ENCODE data around the gene ABCD1. TPM values are rescaled to one million over a fixed set of nuclear protein-coding genes. Genes with fewer than 3 reads are reported as not detected.
"Not testable (repeated sequence)": the region's sequence is repeated elsewhere in the genome, so short reads cannot be mapped to it uniquely, and the experiment has no call there.

Gene ABCD1
- total RNA-seq, 1 experiment from 2014 or later: 86.6 TPM

- intact Hi-C loops (cut with micrococcal nuclease; ENCODE audit: unreplicated experiment) (no loop called here), in situ Hi-C loops (cut with HindIII; ENCODE audit: low pct_unique_long_range_greater_than_20kb, low sequenced_read_pairs) (no loop called here)
- no peaks in the 10 kb centered on the region for H3K27me3 ChIP-seq (ENCODE audit: control insufficient read depth, insufficient read depth, low read length)
- TF ChIP-seq SIN3A (IDR thresholded peaks at IDR 0.05; ENCODE audit: borderline replicate concordance, insufficient read depth, low read depth, low read length) (no peak), REST (IDR thresholded peaks at IDR 0.05; ENCODE audit: insufficient read depth in 1 of 2, low read depth in 2 of 2, low read length in 1 of 2) (no peak), POLR2AphosphoS5 (IDR thresholded peaks at IDR 0.05; ENCODE audit: low read depth, low read length) (no peak), TCF7L2 (IDR thresholded peaks at IDR 0.05; ENCODE audit: low read depth, low read length) (no peak)
- 0 out of 2 replicates have a peak, but pooled peaks cover 3% of the 10 kb centered on the region for H3K9me3 ChIP-seq (ENCODE audit: control insufficient read depth, insufficient read depth, low read depth, low read length)
- no peaks in the 10 kb centered on the region for H3K36me3 ChIP-seq (ENCODE audit: control insufficient read depth, insufficient read depth, low read length)
- ATAC-seq (no peak), DNase-seq (ENCODE audit: low read depth, low spot score) (no peak)
- BruUV-seq (replicated peaks): no TSS peak
- CTCF ChIA-PET: no interaction called here
- H3K27ac ChIP-seq (ENCODE audit: low read length): no peak overlapping the region; the same call in 1 of the 2 replicates
- POLR2A ChIA-PET: interaction anchor here (0.7 kb wide), 2 partner anchors 16 to 247 kb away, joined by 3 to 4 read pairs; no protein-coding TSS in a partner anchor
- H3K4me3 ChIP-seq (ENCODE audit: low read depth in 2 of 2, low read length in 2 of 2): no peak overlapping the region
- peaks cover 14% of the 10 kb centered on the region for H3K4me1 ChIP-seq (ENCODE audit: control insufficient read depth, insufficient read depth, low read length)
These were observed 4.4 kb downstream of the ABCD1 start for GRCh38 chrX:153728951-153729631.

DNA sequence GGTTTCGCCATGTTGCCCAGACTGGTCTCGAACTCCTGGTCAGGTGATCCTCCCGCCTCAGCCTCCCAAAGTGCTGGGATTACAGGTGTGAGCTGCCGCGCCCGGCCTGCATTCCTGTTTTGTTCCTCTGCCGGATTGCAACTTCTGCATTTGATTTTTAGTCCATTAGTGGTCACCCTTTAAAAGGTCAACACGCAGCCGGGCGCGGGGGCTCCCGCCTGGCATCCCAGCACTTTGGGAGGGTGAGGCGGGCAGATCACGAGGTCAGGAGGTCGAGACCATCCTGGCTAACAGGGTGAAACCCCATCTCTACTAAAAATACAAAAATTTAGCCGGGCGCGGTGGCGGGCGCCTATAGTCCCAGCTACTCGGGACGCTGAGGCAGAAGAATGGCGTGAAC lies 5.5 kb downstream of the ABCD1 start:
- H3K4me1 ChIP-seq (ENCODE audit: control insufficient read depth, insufficient read depth, low read length): peaks cover 14% of the 10 kb centered on the region
- intact Hi-C loops (cut with micrococcal nuclease; ENCODE audit: unreplicated experiment); H3K36me3 ChIP-seq (ENCODE audit: control insufficient read depth, insufficient read depth, low read length); H3K27me3 ChIP-seq (ENCODE audit: control insufficient read depth, insufficient read depth, low read length); CTCF ChIA-PET; in situ Hi-C loops (cut with HindIII; ENCODE audit: low pct_unique_long_range_greater_than_20kb, low sequenced_read_pairs); ATAC-seq; H3K27ac ChIP-seq (ENCODE audit: low read length); H3K9me3 ChIP-seq (ENCODE audit: control insufficient read depth, insufficient read depth, low read depth, low read length); DNase-seq (ENCODE audit: low read depth, low spot score); BruUV-seq (replicated peaks); POLR2A ChIA-PET; H3K4me3 ChIP-seq (ENCODE audit: low read depth in 2 of 2, low read length in 2 of 2): not testable (repeated sequence)

DNA sequence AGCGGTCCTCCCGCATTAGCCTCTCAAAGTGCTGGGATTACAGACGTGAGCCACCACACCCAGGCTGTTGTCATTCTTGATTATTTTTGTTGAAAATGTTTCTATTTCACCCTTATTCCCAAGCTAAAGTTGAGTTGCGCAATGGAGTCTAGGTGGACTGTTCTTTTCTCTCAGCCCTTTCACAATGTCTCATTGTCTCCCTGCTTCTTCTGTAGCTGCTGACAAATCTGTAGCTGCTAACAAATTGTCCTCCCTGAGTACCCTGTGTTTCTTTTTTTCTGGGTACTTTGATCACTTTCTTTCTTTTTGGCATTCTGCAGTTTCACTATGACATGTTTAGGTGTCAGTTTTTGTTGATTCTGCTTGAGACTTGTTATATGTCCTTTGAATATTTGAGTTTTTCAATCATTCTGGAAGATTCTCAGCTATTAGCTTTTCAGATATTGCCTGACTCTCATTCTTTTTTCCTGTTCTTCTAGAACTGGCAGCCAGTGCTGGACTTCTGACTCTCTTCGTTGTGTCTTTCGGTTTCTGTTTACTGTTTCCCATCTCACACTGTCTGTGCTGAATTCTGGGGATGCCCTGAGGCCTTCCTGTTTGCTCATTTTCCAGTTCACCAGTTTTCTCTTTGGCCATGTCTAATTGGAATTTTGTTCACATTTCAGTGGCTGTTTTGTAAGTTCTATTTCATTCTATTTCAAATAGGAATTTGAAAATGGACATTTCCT lies 6.6 kb downstream of the ABCD1 start:
- DNase-seq (ENCODE audit: low read depth, low spot score): no peak
- no peaks in the 10 kb centered on the region for H3K27me3 ChIP-seq (ENCODE audit: control insufficient read depth, insufficient read depth, low read length)
- no peak overlapping the region for H3K4me3 ChIP-seq (ENCODE audit: low read depth in 2 of 2, low read length in 2 of 2)
- H3K9me3 ChIP-seq (ENCODE audit: control insufficient read depth, insufficient read depth, low read depth, low read length): 0 out of 2 replicates have a peak, but pooled peaks cover 3% of the 10 kb centered on the region
- no peaks in the 10 kb centered on the region for H3K36me3 ChIP-seq (ENCODE audit: control insufficient read depth, insufficient read depth, low read length)
- H3K27ac ChIP-seq (ENCODE audit: low read length): no peak overlapping the region
- no peak for TF ChIP-seq POLR2AphosphoS5 (IDR thresholded peaks at IDR 0.05; ENCODE audit: low read depth, low read length)
- no peak for TF ChIP-seq REST (IDR thresholded peaks at IDR 0.05; ENCODE audit: insufficient read depth in 1 of 2, low read depth in 2 of 2, low read length in 1 of 2)
- TF ChIP-seq TCF7L2 (IDR thresholded peaks at IDR 0.05; ENCODE audit: low read depth, low read length): no peak
- no peak for TF ChIP-seq SIN3A (IDR thresholded peaks at IDR 0.05; ENCODE audit: borderline replicate concordance, insufficient read depth, low read depth, low read length)
- TF ChIP-seq, protein P1, sequence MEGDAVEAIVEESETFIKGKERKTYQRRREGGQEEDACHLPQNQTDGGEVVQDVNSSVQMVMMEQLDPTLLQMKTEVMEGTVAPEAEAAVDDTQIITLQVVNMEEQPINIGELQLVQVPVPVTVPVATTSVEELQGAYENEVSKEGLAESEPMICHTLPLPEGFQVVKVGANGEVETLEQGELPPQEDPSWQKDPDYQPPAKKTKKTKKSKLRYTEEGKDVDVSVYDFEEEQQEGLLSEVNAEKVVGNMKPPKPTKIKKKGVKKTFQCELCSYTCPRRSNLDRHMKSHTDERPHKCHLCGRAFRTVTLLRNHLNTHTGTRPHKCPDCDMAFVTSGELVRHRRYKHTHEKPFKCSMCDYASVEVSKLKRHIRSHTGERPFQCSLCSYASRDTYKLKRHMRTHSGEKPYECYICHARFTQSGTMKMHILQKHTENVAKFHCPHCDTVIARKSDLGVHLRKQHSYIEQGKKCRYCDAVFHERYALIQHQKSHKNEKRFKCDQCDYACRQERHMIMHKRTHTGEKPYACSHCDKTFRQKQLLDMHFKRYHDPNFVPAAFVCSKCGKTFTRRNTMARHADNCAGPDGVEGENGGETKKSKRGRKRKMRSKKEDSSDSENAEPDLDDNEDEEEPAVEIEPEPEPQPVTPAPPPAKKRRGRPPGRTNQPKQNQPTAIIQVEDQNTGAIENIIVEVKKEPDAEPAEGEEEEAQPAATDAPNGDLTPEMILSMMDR (IDR thresholded peaks at IDR 0.05): no peak
- no TSS peak for BruUV-seq (replicated peaks)
- CTCF ChIA-PET: no interaction called here
- in situ Hi-C loops (cut with HindIII; ENCODE audit: low pct_unique_long_range_greater_than_20kb, low sequenced_read_pairs) (no loop called here), intact Hi-C loops (cut with micrococcal nuclease; ENCODE audit: unreplicated experiment) (no loop called here)
- no peak for ATAC-seq
- POLR2A ChIA-PET: no interaction called here
- H3K4me1 ChIP-seq (ENCODE audit: control insufficient read depth, insufficient read depth, low read length): peaks cover 14% of the 10 kb centered on the region

All from Panc1 (cell line).